ENCODE measurements around the gene PPP1R13L.

PPP1R13L gene

GRCh38 chr19:45448887-45449299, 44.0 kb upstream of the PPP1R13L start:
- ATAC-seq: no peak
- TF ChIP-seq, protein P1, sequence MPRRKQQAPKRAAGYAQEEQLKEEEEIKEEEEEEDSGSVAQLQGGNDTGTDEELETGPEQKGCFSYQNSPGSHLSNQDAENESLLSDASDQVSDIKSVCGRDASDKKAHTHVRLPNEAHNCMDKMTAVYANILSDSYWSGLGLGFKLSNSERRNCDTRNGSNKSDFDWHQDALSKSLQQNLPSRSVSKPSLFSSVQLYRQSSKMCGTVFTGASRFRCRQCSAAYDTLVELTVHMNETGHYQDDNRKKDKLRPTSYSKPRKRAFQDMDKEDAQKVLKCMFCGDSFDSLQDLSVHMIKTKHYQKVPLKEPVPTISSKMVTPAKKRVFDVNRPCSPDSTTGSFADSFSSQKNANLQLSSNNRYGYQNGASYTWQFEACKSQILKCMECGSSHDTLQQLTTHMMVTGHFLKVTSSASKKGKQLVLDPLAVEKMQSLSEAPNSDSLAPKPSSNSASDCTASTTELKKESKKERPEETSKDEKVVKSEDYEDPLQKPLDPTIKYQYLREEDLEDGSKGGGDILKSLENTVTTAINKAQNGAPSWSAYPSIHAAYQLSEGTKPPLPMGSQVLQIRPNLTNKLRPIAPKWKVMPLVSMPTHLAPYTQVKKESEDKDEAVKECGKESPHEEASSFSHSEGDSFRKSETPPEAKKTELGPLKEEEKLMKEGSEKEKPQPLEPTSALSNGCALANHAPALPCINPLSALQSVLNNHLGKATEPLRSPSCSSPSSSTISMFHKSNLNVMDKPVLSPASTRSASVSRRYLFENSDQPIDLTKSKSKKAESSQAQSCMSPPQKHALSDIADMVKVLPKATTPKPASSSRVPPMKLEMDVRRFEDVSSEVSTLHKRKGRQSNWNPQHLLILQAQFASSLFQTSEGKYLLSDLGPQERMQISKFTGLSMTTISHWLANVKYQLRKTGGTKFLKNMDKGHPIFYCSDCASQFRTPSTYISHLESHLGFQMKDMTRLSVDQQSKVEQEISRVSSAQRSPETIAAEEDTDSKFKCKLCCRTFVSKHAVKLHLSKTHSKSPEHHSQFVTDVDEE (CRISPR knock-in tag; IDR thresholded peaks at IDR 0.05): no peak
- TF ChIP-seq ZC3H10 (CRISPR knock-in tag; IDR thresholded peaks at IDR 0.05) (no peak), CSRNP3 (CRISPR knock-in tag; IDR thresholded peaks at IDR 0.05) (no peak), CREB5 (CRISPR knock-in tag; IDR thresholded peaks at IDR 0.05; ENCODE audit: low read depth) (no peak)
- TF ChIP-seq, protein P2, sequence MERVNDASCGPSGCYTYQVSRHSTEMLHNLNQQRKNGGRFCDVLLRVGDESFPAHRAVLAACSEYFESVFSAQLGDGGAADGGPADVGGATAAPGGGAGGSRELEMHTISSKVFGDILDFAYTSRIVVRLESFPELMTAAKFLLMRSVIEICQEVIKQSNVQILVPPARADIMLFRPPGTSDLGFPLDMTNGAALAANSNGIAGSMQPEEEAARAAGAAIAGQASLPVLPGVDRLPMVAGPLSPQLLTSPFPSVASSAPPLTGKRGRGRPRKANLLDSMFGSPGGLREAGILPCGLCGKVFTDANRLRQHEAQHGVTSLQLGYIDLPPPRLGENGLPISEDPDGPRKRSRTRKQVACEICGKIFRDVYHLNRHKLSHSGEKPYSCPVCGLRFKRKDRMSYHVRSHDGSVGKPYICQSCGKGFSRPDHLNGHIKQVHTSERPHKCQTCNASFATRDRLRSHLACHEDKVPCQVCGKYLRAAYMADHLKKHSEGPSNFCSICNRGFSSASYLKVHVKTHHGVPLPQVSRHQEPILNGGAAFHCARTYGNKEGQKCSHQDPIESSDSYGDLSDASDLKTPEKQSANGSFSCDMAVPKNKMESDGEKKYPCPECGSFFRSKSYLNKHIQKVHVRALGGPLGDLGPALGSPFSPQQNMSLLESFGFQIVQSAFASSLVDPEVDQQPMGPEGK (CRISPR knock-in tag; IDR thresholded peaks at IDR 0.05; ENCODE audit: borderline replicate concordance): no peak

DNA sequence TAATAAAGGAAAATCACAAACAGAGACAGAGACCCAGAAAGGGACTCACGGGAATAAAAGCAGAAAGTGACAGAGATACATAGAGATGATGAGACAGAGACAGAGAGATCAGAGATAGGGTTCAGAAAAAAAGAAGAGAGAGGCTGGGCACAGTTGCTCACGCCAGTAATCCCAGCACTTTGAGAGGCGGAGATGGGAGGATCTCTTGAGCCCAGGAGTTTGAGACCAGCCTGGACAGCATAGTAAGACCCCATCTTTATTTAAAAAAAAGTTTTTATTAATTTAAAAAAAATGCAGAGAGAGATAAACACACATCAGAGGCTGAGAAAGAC, 43.5 kb upstream of the PPP1R13L start:
- ATAC-seq: no peak
- TF ChIP-seq ARNTL (CRISPR knock-in tag; IDR thresholded peaks at IDR 0.05; ENCODE audit: borderline replicate concordance, low read depth) (no peak), ZC3H10 (CRISPR knock-in tag; IDR thresholded peaks at IDR 0.05) (no peak), ZFP30 (CRISPR knock-in tag; IDR thresholded peaks at IDR 0.05) (no peak), RARB (CRISPR knock-in tag; IDR thresholded peaks at IDR 0.05) (no peak), ISL1 (CRISPR knock-in tag; IDR thresholded peaks at IDR 0.05) (no peak), ZNF8 (CRISPR knock-in tag; IDR thresholded peaks at IDR 0.05) (no peak), ZNF70 (CRISPR knock-in tag; IDR thresholded peaks at IDR 0.05) (no peak), CSDC2 (CRISPR knock-in tag; IDR thresholded peaks at IDR 0.05) (no peak), ZNF565 (CRISPR knock-in tag; conservative IDR thresholded peaks at IDR 0.05; ENCODE audit: low read depth) (no peak), CSRNP3 (CRISPR knock-in tag; IDR thresholded peaks at IDR 0.05) (no peak), PPARA (CRISPR knock-in tag; IDR thresholded peaks at IDR 0.05; ENCODE audit: borderline replicate concordance) (no peak)
- TF ChIP-seq, protein P1 (CRISPR knock-in tag; IDR thresholded peaks at IDR 0.05): no peak

DNA sequence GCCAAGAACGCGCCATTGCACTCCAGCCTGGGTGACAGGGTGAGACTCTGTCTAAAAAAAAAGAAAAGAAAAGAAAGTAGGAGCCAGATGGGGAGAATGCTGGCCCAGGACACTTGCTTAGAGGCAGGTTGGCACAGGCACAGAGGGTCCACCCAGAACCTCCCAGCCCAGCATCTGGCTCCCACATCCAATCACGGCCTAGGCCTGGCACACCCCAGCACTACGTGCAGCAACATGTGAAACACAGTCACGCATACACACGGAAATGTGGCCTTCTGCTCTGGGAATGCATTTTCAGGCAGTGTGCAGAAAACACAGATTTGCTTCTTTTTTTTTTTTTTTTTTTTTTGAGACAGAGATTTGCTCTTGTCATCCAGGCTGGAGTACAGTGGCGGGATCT, 42.1 kb upstream of the PPP1R13L start:
- TF ChIP-seq PPARA (CRISPR knock-in tag; IDR thresholded peaks at IDR 0.05; ENCODE audit: borderline replicate concordance) (no peak), ZC3H10 (CRISPR knock-in tag; IDR thresholded peaks at IDR 0.05) (no peak), CSDC2 (CRISPR knock-in tag; IDR thresholded peaks at IDR 0.05) (no peak)
- TF ChIP-seq, protein P2 (CRISPR knock-in tag; IDR thresholded peaks at IDR 0.05; ENCODE audit: borderline replicate concordance): no peak
- no peak for ATAC-seq
